ENCODE results near the gene SIRT1. TPM values are rescaled to one million over a fixed set of nuclear protein-coding genes. Genes with fewer than 3 reads are reported as not detected.
"Not testable (repeated sequence)": the region's sequence is repeated elsewhere in the genome, so short reads cannot be mapped to it uniquely, and the experiment has no call there.

Gene SIRT1
- total RNA-seq, 2 donors from 2014 or later, result 30.2 to 36.7 TPM

DNA sequence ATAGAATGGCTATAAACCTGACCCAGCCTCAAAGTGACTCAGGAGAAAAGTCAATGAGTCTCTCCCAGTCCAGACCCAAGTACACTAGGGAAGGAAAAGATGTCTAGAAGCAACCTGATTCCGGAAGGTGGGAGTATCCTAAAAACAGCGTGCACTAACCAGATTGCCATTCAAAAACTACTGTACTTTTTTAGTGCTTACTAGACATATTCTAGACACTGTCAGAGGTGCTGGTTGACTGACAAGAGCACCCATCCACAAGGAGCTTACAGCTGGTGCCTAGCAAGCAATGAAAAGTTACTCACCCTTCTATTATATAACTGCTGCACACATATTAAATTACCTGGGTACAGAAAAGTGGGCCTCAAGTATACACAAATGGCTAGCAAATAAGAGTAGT is 81.0 kb downstream of the SIRT1 start:
- H3K27ac ChIP-seq (ENCODE audit: low read depth, low read length), result no peak overlapping the region
- peaks cover 4% of the 10 kb centered on the region for H3K9me3 Mint-ChIP-seq
- peaks cover 38% of the 10 kb centered on the region for H3K36me3 ChIP-seq (ENCODE audit: control insufficient read depth, insufficient read depth, low read length)
- DNase-seq, result no peak
- H3K27me3 ChIP-seq (ENCODE audit: control insufficient read depth, insufficient read depth, low read length, poor library complexity, severe bottlenecking), result no peaks in the 10 kb centered on the region
- no peaks in the 10 kb centered on the region for H3K9me3 ChIP-seq (ENCODE audit: control insufficient read depth, low read length)
- H3K9ac ChIP-seq (ENCODE audit: extremely low read depth, low read length, poor library complexity, severe bottlenecking), result no peak overlapping the region
- no peak overlapping the region for H3K4me3 Mint-ChIP-seq
- no peaks in the 10 kb centered on the region for H3K4me1 Mint-ChIP-seq
- no peak overlapping the region for H3K27ac Mint-ChIP-seq
- TF ChIP-seq, protein P1, sequence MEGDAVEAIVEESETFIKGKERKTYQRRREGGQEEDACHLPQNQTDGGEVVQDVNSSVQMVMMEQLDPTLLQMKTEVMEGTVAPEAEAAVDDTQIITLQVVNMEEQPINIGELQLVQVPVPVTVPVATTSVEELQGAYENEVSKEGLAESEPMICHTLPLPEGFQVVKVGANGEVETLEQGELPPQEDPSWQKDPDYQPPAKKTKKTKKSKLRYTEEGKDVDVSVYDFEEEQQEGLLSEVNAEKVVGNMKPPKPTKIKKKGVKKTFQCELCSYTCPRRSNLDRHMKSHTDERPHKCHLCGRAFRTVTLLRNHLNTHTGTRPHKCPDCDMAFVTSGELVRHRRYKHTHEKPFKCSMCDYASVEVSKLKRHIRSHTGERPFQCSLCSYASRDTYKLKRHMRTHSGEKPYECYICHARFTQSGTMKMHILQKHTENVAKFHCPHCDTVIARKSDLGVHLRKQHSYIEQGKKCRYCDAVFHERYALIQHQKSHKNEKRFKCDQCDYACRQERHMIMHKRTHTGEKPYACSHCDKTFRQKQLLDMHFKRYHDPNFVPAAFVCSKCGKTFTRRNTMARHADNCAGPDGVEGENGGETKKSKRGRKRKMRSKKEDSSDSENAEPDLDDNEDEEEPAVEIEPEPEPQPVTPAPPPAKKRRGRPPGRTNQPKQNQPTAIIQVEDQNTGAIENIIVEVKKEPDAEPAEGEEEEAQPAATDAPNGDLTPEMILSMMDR (conservative IDR thresholded peaks at IDR 0.05), result no peak
- peaks cover 56% of the 10 kb centered on the region for H3K36me3 Mint-ChIP-seq (ENCODE audit: low read depth)
- no peaks in the 10 kb centered on the region for H3K4me1 ChIP-seq (ENCODE audit: control insufficient read depth, insufficient read depth, low read length)
- H3K4me3 ChIP-seq (ENCODE audit: low read length), result no peak overlapping the region
- WGBS, 2 experiments (ENCODE audit: insufficient coverage in 1 of 2, insufficient read length in 1 of 2), result 94 to 95% methylated on average over 2 of the region's 2 CpGs
- no peaks in the 10 kb centered on the region for H3K27me3 Mint-ChIP-seq (ENCODE audit: insufficient read depth)

GRCh38 chr10:67966035-67966434 is 81.6 kb downstream of the SIRT1 start:
- H3K4me3 Mint-ChIP-seq; H3K27ac ChIP-seq (ENCODE audit: low read depth, low read length); H3K9me3 ChIP-seq (ENCODE audit: control insufficient read depth, low read length); H3K27me3 ChIP-seq (ENCODE audit: control insufficient read depth, insufficient read depth, low read length, poor library complexity, severe bottlenecking); H3K4me3 ChIP-seq (ENCODE audit: low read length); H3K27me3 Mint-ChIP-seq (ENCODE audit: insufficient read depth); H3K4me1 ChIP-seq (ENCODE audit: control insufficient read depth, insufficient read depth, low read length); H3K4me1 Mint-ChIP-seq; H3K9me3 Mint-ChIP-seq; H3K9ac ChIP-seq (ENCODE audit: extremely low read depth, low read length, poor library complexity, severe bottlenecking); H3K27ac Mint-ChIP-seq; DNase-seq: not testable (repeated sequence)
- 85 to 93% methylated on average over 2 to 4 of the region's 4 CpGs for WGBS, 2 experiments (ENCODE audit: insufficient coverage in 1 of 2, insufficient read length in 1 of 2)
- peaks cover 36% of the 10 kb centered on the region for H3K36me3 ChIP-seq (ENCODE audit: control insufficient read depth, insufficient read depth, low read length)
- H3K36me3 Mint-ChIP-seq (ENCODE audit: low read depth), result peaks cover 54% of the 10 kb centered on the region

Other genes with a start within 250 kb of the SIRT1 start
- 1 to 10 TPM; 3.2 to 7.2 TPM for gene CTNNA3, start 188.5 kb upstream of the SIRT1 start, total RNA-seq
- gene DNAJC12, start 46.5 kb upstream of the SIRT1 start, total RNA-seq, result under 1 TPM in 1 of 2 donors, not detected in 1; 0.59 TPM
- gene HERC4, start 190.6 kb downstream of the SIRT1 start, total RNA-seq, result 10 to 100 TPM; 53.8 to 60.1 TPM
- not detected for gene MYPN, start 224.8 kb downstream of the SIRT1 start, total RNA-seq

Data from endodermal cell (in vitro differentiated cells).